22Rv1 (cell line): Measurements from ENCODE around the gene RIC8B.

Source experiments
- H3K27ac ChIP-seq: fragments of 450-650 bp; 2 replicates; pipeline ENCODE4 v1.5.1; 2017
- CTCF ChIP-seq: fragments of 450-650 bp; IDR thresholded peaks from 2 replicates; pipeline ENCODE4 v1.5.1; 2017; ENCODE audit warnings: mild to moderate bottlenecking
- ZFX ChIP-seq: fragments of 450-650 bp; IDR thresholded peaks from 2 replicates; pipeline ENCODE4 v1.6.1; 2017; ENCODE audit warnings: antibody characterized with exemption, borderline replicate concordance

The RIC8B gene

GRCh38 chr12:106782619-106783018 is 8.1 kb downstream of the RIC8B start:
- H3K27ac ChIP-seq = peak overlapping the region; percentile 27
- no peak for TF ChIP-seq CTCF

- TF ChIP-seq CTCF = no peak
- TF ChIP-seq ZFX = no peak
- H3K27ac ChIP-seq = 0 out of 2 replicates have a peak overlapping the region, but pooled peaks have one; percentile 27
These were observed 9.0 kb downstream of the RIC8B start for GRCh38 chr12:106783515-106783914.

- TF ChIP-seq ZFX = no peak
- TF ChIP-seq CTCF = peak; percentile 67
These were observed 15.5 kb downstream of the RIC8B start for GRCh38 chr12:106790020-106790419.

GRCh38 chr12:106791531-106791930 is 17.0 kb downstream of the RIC8B start:
- H3K27ac ChIP-seq = no peak overlapping the region
- TF ChIP-seq CTCF (no peak), ZFX (no peak)

More at GRCh38 chr12:106790020-106790419, 15.5 kb downstream of the RIC8B start:
- no peak overlapping the region for H3K27ac ChIP-seq

- H3K27ac ChIP-seq = no peak overlapping the region
- TF ChIP-seq ZFX = no peak
- no peak for TF ChIP-seq CTCF
These were observed 19.9 kb downstream of the RIC8B start for GRCh38 chr12:106794369-106794768.

GRCh38 chr12:106801167-106801708 is 26.8 kb downstream of the RIC8B start:
- TF ChIP-seq ZFX (no peak), CTCF (no peak)
- no peak overlapping the region for H3K27ac ChIP-seq

- no peak overlapping the region for H3K27ac ChIP-seq
- TF ChIP-seq ZFX (no peak), CTCF (no peak)
These were observed 27.5 kb downstream of the RIC8B start for GRCh38 chr12:106801830-106802533.
